Activated CD4-positive, alpha-beta T cell treated with anti-CD3 and anti-CD28 coated beads for 1 hour (primary cell): Measurements from ENCODE around the gene SIGLEC6.

ENCODE experiments used
- DNase-seq: peaks from one replicate; pipeline ENCODE4 v3.0.0-alpha.2; 2020

The SIGLEC6 gene

DNA sequence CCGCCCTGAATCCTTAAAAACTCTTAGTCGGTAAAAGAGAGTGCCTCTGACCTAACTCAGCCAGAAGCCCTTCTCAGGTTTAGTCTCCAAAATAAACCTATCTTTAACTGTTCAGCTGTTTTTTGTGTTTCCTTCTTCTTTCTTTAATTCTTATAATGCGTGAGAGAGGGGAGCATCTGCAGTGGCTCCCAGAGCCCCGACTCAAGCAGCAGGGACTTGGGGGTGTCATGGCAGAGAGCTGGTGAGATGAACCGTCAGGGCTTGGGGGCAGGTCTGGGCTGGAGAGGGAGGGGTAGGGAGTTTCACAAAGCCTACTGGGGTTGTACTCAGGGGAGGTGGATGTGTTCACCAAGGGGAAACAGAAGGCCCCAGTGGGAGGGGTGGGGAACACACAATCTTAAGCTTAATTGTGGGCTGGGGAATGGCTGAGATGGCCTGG lies 16.8 kb upstream of the SIGLEC6 start:
- no peak for DNase-seq

DNA sequence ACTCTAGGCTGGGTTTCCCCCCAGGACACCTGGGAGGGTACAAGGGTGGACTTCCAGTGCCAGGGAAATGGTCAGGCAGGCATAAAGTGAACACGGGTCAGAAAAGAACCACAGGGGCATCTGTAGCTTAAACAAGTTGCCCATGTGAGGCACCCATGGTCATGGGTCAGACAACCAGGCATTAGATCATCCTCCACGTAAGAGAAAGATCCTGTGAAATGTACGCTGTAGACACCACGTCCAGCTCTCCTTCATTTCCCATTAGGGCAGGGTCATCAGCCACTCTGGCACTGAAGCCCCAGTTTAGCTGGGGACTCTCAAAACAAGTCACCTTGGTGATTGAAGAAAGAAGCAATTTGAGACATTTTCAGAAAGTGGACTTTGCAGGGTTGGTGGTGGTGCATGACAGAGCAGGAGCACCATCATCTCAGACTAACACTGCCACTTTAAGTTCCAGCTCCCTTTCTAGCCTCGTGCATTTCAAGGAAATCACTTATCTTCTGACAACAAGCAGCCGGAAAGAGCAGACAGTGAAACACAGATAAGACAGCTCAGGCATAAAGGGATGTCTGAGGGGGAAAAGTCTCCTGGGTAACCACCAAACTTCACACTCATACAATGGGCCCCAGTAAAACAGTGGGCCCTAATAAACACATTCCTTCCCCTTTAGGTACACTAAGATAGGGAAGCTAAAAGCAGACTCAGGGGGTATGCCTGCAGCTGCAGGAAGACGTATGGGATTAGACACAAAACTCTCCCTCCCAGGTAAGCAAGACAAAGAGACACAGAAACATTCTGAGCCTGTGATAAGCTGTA lies 16.1 kb upstream of the SIGLEC6 start:
- DNase-seq, result no peak

DNA sequence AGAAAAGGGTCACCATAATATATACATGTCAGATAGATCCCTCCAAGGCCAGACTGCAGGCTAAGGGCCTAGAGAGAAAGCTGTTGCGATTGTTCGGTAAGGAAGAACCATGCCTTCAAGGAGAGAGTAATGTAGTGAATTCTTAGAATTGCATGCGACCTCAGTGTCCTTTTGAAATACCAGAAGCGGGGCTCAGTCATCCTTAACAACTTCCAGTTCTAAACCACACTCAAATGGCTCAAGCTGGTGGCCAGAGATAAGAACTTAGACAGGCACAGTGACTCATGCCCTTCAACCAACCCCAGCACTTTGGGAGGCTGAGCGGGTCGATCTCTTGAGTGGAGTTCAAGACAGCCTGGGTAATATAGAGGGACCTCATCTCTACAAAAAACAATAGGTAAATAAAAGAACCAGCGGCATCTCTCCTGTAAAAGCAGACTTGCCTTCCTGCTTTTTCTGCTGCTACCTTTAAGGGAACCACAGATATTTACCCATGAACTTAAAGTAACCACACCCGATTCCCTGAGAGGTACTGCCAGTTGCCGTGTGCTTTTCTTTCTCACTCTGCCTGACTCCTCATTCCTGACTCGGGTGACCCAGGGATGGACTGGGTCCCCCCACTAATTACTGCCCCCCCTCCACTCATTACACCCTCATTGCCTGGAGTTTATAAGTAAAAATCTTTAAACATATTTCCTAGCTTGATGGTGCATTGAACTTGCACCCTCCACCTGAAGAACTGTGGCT lies 15.4 kb upstream of the SIGLEC6 start:
- DNase-seq, result no peak

DNA sequence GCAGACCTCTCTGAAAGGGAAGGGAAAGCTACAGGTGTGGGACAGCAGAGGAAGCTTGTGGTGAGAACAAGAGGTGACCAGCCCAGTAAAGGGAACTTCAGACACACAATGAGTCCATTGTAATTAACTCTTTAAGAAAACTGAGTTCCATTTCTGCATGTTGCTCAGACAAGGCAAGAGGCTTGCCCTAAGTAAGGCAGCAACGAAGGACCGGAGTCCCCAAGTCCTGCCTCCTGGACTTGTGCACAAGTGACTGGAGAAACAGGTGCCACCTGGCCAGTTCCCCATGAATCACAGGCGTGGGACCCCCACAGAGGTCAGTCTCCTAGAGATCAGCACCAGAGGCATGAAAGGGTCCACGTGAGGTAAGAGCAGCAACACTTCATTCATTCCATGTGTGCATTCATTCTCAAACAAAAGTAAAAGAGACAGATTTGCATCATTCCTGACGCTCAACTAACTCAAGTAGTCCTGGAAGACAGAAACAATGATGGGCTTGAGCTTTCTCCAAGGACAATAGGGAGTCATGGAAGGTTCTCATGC lies 14.7 kb upstream of the SIGLEC6 start:
- no peak for DNase-seq

DNA sequence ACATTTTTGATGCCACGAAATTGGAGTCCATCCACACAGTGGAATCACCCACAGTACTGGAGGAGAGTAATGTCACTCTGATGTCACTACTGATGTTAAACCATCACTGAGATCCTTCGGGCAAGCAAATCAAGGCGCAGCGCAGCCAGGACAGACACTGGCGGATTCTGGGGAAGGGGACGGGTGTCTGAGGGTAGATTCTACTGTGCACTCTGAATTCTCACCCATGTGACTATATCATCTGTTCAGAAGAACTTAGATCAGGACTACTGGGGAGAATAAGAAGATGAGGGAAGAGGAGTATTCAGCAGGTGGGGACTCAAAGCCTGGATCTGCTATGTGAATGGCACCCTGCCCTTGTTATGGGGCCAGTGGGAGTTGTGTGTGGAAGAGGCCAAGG lies 12.6 kb upstream of the SIGLEC6 start:
- DNase-seq, result no peak

DNA sequence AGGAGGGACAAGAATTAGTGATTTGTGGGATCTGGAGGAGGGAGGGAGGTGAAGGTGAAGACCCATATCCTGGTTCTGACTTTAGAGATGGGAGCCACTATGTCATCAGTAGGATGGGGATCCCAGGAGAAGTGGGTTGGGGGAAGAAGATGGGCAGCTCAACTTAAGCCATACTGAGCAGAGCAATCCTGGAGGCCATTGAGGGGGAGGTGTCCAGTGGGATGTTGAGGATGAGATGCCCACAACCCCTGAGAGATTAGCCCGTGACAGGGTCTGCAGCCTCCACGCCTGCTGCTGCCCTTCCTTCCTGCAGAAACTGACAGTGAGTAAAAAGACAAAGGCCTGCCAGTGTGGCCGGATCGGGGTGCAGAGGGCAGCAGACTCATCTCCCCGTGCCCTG lies 11.2 kb upstream of the SIGLEC6 start:
- DNase-seq, result no peak

GRCh38 chr19:51541458-51542357 lies 10.2 kb upstream of the SIGLEC6 start:
- no peak for DNase-seq

GRCh38 chr19:51539821-51540366 lies 8.4 kb upstream of the SIGLEC6 start:
- no peak for DNase-seq

- no peak for DNase-seq
Observed at GRCh38 chr19:51535535-51535934, 4.1 kb upstream of the SIGLEC6 start.

- no peak for DNase-seq
Observed at GRCh38 chr19:51530616-51531015, 854 bp downstream of the SIGLEC6 start.

- no peak for DNase-seq
Observed at GRCh38 chr19:51529301-51529700, 2.2 kb downstream of the SIGLEC6 start.

GRCh38 chr19:51525651-51526050 lies 5.8 kb downstream of the SIGLEC6 start:
- no peak for DNase-seq

- DNase-seq, result no peak
Observed at GRCh38 chr19:51524666-51525264, 6.7 kb downstream of the SIGLEC6 start.

DNA sequence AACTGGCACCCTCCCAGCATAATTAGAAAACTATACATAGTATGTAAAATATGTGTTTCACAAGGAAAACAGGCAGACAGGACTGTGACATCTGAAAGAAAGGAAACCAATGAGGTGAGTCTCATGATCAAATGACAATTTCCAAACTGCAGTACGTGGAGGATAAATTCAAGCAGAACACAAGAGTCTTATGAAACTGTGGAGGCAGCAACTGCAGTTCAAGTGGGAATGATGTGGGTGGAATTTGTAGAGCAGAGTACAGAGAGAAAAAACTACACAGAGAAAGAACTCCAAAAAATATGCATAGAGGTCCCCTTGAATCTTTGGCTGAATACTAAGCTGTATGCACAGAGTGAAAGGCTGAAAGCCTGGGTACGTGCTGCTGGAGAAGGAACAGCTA lies 9.7 kb downstream of the SIGLEC6 start:
- DNase-seq, result no peak

DNA sequence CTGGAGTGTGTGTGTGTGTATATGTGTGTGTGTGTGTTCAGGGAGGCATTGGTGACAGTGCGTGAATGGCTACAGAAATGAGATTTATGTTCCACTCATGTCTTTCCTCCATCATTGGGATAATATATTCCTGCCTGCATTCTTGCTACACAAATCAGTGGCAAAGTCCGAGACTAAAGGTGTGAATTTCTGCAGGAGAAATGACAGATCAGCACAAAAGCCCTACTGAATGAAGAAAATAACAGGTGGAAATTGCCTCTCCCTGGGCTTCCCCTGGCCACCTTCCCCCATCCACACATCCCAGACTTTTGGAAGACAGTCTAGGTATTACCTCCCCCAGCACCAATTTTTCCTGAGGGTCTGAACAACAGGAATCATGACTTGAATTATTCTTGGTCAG lies 10.1 kb downstream of the SIGLEC6 start:
- DNase-seq, result no peak

GRCh38 chr19:51520728-51521127 lies 10.7 kb downstream of the SIGLEC6 start:
- DNase-seq, result no peak

- no peak for DNase-seq
Observed at GRCh38 chr19:51514866-51515481, 16.5 kb downstream of the SIGLEC6 start.

- no peak for DNase-seq
Observed at GRCh38 chr19:51513968-51514367, 17.5 kb downstream of the SIGLEC6 start.

DNA sequence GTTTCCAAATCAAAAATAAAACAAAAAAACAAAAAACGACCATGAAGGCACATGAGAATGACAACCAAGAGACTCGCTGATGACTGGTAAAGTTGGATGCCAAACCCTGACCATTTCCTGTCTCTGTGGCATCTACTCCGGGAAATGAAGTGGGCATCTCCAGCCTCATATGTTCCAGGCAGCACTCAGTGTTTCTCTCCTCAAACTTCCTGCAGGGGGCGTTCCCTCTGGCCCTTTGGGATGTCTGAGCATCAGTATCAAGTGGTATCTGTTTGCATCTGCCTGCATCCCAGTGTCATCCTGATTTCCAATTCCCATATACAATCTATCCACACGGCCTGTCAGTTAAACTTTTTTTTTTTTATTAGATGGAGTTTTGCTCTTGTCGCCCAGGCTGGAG lies 20.1 kb downstream of the SIGLEC6 start:
- no peak for DNase-seq

DNA sequence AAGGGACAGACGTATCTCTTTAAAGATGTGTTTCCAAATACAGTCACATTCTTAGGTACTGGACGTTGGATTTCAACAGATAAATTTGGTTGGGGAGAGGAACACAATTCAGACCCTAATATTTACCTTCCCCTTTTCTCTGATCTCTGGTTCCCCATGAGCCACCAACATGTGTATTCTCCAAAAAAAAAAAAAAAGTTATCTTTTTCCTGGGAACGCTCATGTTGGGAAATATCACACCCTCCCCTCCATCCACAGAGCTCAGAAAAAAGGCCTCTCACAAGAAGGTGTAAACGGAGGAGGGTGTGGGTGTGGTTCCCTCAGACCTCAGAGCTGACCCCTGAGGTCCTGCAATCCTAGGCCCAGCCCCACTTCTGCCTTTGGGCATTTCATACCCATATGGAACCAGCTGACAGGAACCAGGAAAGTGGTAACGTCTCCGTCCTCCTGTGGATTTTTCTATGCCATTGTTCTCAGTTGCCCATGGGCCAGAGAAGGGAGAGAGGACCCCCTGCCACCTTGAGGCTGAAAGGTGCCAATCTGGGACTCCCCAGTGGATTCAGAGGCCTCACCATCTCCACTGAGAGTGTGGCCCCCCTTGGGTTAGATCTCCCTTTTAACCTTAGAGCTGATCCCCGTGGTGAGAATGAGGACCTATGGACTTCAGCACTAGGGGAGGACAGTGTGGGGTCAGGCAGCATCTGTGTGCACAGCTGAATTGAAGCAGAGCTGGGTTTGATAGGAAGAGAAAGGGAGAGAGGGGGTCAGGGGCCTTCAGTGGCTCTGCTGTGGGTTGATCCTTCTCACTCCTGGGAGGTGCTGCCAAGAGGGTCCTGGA lies 21.4 kb downstream of the SIGLEC6 start:
- no peak for DNase-seq
